BLaER1 treated with 17β-estradiol and CSF1 and Interleukin-3, amounts not matched to agents 10 nM and 100 nM (cell line): ENCODE results near the gene TCF20.

Source experiments
- H3K27ac ChIP-seq, 11 experiments: shearing (Covaris generic); formaldehyde crosslinking; 2 replicates each; pipeline ENCODE4 v1.8.1; 2022
- H3K27me3 ChIP-seq, 11 experiments: shearing (Covaris generic); formaldehyde crosslinking; 2 replicates each; pipeline ENCODE4 v1.8.1; 2022
- H3K36me3 ChIP-seq, 11 experiments: shearing (Covaris generic); formaldehyde crosslinking; 2 replicates each; pipeline ENCODE4 v1.8.1; 2022
- H3K4me1 ChIP-seq, 10 experiments: shearing (Covaris generic); formaldehyde crosslinking; 2 replicates each; pipeline ENCODE4 v1.8.1; 2022
- H3K4me2 ChIP-seq, 11 experiments: shearing (Covaris generic); formaldehyde crosslinking; 2 replicates each; pipeline ENCODE4 v1.8.1; 2022
- H3K4me3 ChIP-seq, 10 experiments: shearing (Covaris generic); formaldehyde crosslinking; 2 replicates each; pipeline ENCODE4 v1.8.1; 2022
- H3K9ac ChIP-seq, 11 experiments: shearing (Covaris generic); formaldehyde crosslinking; 2 replicates each; pipeline ENCODE4 v1.8.1; 2022
- H3K9me3 ChIP-seq, 11 experiments: shearing (Covaris generic); formaldehyde crosslinking; replicated peaks in 1 of 11; 2 replicates each; pipeline ENCODE4 v1.8.1; 2022
- H4K20me1 ChIP-seq, 11 experiments: shearing (Covaris generic); formaldehyde crosslinking; 2 replicates each; pipeline ENCODE4 v1.8.1; 2022
- Cebpa-rat ChIP-seq, 11 experiments: shearing (Covaris generic); IDR thresholded peaks; 2 replicates each; pipeline ENCODE4 v1.8.1; 2022

The TCF20 gene

DNA sequence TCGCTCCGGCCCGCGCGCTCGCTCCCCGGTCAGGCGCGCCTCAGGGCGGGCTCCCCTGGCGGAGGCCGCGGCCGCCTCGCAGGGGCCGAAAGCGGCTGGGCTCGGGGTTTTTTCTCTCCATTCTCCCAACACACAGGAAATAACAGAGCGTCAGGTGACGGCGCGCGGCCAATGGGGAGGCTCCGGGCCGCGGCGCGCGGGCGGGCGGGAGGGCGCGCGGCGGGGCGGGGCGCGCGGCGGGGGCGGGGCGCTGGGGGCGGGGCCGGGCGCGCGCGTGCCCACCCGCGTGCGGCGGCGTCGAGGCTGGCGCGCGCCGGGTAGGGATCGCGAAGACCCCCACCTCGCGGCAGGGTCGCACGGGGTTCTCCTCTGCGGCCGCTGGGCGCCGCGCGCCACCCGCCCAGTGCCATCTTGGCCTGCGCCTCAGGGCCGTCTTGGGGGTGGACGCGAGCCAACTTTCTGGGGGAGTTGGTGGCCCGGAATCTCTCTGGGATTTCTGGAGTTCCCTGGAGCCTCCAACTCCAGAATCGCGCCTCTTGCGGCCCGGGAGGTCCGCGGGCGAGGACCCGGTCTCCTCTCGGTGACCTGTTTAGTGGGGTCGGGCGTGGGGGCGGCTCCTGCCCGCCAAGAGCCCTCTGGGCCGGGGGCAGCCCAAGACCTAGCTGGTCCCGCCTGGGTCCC is at the start of gene TCF20:
TCF20 (minus strand) TSS at position 144 of the 681 bp plus-strand sequence. CDS start 55,348 bp downstream, outside the sequence.
- peaks cover 25 to 44% (median 38%) of the 10 kb centered on the region in 10 experiments for H3K4me1 ChIP-seq
- no peak for TF ChIP-seq Cebpa-rat (IDR thresholded peaks at IDR 0.05)

DNA sequence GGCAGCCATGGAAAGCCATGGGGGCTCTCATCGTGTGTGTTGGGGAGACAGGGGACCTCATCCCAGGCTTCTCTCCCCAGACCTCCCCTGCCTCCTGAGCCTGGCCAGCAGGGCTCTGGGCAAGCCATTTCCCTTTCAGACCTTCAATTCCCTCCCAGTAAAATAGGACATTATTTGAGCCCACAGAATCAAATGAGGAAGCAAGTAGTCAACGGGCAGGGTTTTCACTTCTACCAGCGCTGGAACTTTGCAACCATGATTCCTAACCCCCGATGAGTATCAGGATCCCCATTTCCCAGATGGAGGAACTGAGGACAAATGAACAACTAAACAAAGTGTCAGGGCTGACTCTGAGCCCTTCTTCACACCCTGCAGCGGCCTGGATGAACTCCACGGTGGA is 48.9 kb upstream of the TCF20 start:
- H4K20me1 ChIP-seq, result peaks cover 0 to 30% (median 3%) of the 10 kb centered on the region in 11 experiments; a peak in 11 of 22 replicates
- peak overlapping the region in 2 of 11 experiments; percentile 8 to 11; a peak in 1 of 22 replicates for H3K27ac ChIP-seq
- H3K4me3 ChIP-seq, result no peak overlapping the region
- H3K27me3 ChIP-seq, result peaks cover 0 to 3% (median 0%) of the 10 kb centered on the region in 11 experiments; a peak in 3 of 22 replicates
- no peaks in the 10 kb centered on the region for H3K36me3 ChIP-seq
- peak overlapping the region; percentile 53 to 82 (median 67); a peak in 20 of 22 replicates for H3K4me2 ChIP-seq
- no peaks in the 10 kb centered on the region for H3K9me3 ChIP-seq
- TF ChIP-seq Cebpa-rat (IDR thresholded peaks at IDR 0.05), result no peak
- H3K4me1 ChIP-seq, result peaks cover 51 to 92% (median 77%) of the 10 kb centered on the region in 10 experiments
- 0 out of 22 replicates have a peak overlapping the region, but pooled peaks of 1 of the 11 experiments have one; percentile 2 for H3K9ac ChIP-seq

More for the DNA sequence above, at the start of gene TCF20:
- peak within 1 kb of the TSS; percentile 87 to 100 (median 99) for H3K4me3 ChIP-seq
- peak within 1 kb of the TSS; percentile 88 to 97 (median 91) for H3K4me2 ChIP-seq
- peak within 1 kb of the TSS; percentile 88 to 96 (median 93) for H3K9ac ChIP-seq
- H3K36me3 ChIP-seq, result peaks cover 0 to 13% (median 6%) of the 10 kb centered on the region in 11 experiments; a peak in 5 of 22 replicates
- H3K27ac ChIP-seq, result peak within 1 kb of the TSS; percentile 76 to 92 (median 86)
- no peaks in the 10 kb centered on the region; a peak in 1 of 22 replicates for H3K9me3 ChIP-seq
- H3K27me3 ChIP-seq, result no peaks in the 10 kb centered on the region
- peaks cover 39 to 45% (median 44%) of the 10 kb centered on the region in 11 experiments for H4K20me1 ChIP-seq

DNA sequence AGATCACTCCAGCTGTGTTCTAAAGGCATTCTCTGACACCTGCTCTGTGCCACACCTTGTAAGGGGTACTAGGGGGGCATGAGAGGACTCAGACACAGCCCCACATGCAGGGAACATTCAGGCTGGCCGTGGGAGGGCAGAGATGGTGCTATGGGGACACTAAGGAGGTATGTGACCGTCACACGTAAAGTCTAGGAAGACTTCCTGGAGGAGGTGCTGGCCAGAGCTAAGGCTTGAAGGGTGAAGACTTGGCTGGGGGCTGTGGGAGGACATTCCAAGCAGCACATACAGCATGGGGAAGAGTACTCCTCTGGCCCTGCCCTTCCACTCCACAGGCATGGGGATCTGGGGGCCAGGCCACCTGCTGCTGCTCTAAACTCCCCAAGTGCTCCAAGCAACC is 48.5 kb upstream of the TCF20 start:
- Histone ChIP-seq H3K4me2 (peak overlapping the region; percentile 53 to 82 (median 67)), H3K9ac (0 out of 22 replicates have a peak overlapping the region, but pooled peaks of 1 of the 11 experiments have one; percentile 2), H3K36me3 (no peaks in the 10 kb centered on the region), H4K20me1 (peaks cover 0 to 34% (median 6%) of the 10 kb centered on the region in 11 experiments; a peak in 11 of 22 replicates), H3K4me3 (no peak overlapping the region), H3K4me1 (peaks cover 55 to 93% (median 81%) of the 10 kb centered on the region in 10 experiments), H3K9me3 (no peaks in the 10 kb centered on the region), H3K27ac (peak overlapping the region in 2 of 11 experiments; percentile 8 to 11; a peak in 2 of 22 replicates), H3K27me3 (peaks cover 0 to 7% (median 0%) of the 10 kb centered on the region in 11 experiments; a peak in 3 of 22 replicates)
- no peak for TF ChIP-seq Cebpa-rat (IDR thresholded peaks at IDR 0.05)

DNA sequence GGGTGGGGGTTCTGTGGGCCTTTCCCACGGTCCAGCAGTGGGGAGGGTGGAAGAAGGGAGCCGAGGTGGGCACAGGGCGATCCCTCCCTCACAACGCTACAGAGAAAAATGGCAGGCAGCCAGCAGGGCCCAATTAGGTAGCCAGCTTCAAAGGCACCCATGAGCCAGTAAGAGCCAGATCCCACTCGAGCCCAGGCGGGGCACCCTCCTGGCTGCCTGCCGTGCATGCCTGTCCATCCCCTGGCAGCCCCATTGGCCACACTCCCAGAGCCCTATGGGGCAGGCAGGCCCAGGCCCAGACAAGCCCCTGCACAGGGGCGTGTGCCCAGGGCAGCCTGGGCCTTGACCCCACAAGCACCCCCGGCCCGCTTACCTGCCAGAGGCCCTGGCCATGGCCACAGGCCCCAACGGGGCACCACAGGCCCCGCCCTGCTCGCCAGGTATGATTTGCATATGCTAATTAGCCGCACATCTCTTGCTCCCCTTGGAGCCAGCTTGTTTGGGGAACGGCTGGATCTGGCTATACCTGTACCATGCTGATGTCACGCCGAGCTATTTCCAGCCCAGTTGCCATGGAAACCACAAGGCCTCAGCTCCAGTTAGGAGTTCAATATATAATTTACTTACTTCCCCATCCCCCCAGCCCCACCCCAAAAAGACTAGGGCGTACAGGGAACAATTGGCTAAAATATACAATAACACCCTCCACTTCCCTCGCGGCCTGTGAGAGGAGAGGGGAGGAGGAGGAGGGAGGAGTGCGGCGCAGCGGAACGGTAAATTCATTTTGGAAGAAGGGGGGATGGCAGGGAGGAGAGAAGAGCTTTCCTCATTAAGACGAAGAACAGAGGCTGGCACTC is 47.5 kb upstream of the TCF20 start:
- peak overlapping the region; percentile 39 to 82 (median 66); a peak in 20 of 22 replicates for H3K4me2 ChIP-seq

DNA sequence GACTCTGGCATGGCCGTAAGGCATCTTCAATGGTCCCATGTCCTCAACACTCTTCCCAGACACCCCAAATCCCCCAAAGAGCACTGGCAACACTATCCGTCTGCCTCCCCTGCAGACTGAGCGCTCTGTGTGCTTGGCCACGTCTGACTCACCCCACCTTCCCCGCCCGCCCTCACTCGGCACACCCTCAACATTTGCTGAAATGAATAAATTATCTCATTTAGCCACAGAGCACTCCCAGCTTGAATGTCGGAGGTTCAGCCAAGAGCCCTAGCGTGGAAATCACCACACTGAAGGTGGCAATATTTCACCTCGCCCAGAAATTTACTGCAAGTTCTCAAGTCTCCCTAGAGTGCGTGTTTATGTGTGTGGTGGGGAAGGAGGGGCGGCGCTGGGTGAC is 46.6 kb upstream of the TCF20 start:
- Histone ChIP-seq H3K4me2 (peak overlapping the region; percentile 20 to 82 (median 68); a peak in 21 of 22 replicates), H3K27ac (no peak overlapping the region), H3K4me3 (no peak overlapping the region), H3K4me1 (peaks cover 57 to 97% (median 85%) of the 10 kb centered on the region in 10 experiments), H3K9me3 (no peaks in the 10 kb centered on the region), H3K27me3 (peaks cover 0 to 12% (median 0%) of the 10 kb centered on the region in 11 experiments; a peak in 3 of 22 replicates), H3K9ac (no peak overlapping the region; a peak in 1 of 22 replicates), H4K20me1 (peaks cover 0 to 52% (median 19%) of the 10 kb centered on the region in 11 experiments; a peak in 11 of 22 replicates), H3K36me3 (no peaks in the 10 kb centered on the region)
- no peak for TF ChIP-seq Cebpa-rat (IDR thresholded peaks at IDR 0.05)

More for the DNA sequence above, 47.5 kb upstream of the TCF20 start:
- Histone ChIP-seq H3K4me3 (no peak overlapping the region), H3K9ac (peak overlapping the region in 1 of 11 experiments; percentile 44; a peak in 2 of 22 replicates), H3K27me3 (peaks cover 0 to 12% (median 0%) of the 10 kb centered on the region in 11 experiments; a peak in 3 of 22 replicates), H3K4me1 (peaks cover 65 to 97% (median 85%) of the 10 kb centered on the region in 10 experiments), H3K36me3 (no peaks in the 10 kb centered on the region), H3K9me3 (no peaks in the 10 kb centered on the region), H4K20me1 (peaks cover 0 to 45% (median 9%) of the 10 kb centered on the region in 11 experiments; a peak in 11 of 22 replicates), H3K27ac (peak overlapping the region in 4 of 11 experiments; percentile 8 to 31 (median 13); a peak in 4 of 22 replicates)
- TF ChIP-seq Cebpa-rat (IDR thresholded peaks at IDR 0.05), result no peak

DNA sequence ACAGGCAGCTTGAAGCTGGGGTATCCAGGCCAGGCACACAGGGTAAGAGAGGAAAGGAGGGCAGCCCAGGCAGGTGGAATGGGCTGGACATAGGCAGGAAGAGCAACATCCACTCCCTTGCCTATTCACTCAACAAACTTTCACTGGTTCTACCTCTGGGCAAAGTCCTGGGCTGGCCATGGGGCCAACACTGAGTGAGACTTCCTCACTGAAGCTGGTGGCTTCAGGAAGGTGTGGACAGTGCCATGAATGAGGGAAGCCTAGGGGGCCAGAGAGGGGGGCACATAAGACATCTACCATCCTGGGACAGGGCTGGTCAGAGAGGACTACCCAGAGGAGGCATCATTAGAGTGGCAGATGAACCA is 44.9 kb upstream of the TCF20 start:
- peak overlapping the region in 9 of 11 experiments; percentile 59 to 90 (median 76); a peak in 17 of 22 replicates for H3K4me2 ChIP-seq
- no peak overlapping the region for H3K27ac ChIP-seq

DNA sequence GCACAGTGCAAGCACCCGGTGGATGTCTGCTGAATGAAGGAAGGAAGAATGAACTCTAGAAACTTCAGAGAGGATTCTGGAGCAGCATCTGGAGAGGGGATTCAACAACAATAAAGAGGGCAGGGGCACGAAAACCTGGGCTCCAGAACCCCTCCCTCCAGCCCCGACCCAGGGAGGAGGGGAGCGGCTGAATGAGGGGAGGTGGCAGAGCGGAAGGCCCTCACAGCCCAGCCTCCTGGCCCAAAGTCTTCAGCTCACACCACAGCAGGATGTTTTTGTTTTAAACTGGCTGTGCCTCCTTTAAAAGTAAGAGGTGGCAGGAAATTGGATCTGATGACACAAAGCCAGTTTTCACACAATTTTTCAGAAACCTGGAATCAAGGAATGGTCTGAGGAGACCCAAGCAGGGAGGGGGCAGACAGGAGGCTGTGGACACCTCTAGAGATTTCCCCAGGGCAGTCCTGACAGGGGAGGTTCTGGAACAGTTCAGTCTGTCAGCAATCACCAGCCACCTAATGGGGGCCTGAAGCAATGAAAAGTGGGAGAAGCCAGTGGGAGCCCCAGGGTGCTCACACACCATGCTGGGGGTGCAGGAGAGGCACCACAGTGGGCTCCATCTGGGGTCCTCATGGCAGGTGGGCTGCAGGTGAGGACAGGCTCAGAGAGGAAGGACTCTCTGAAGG is 44.4 kb upstream of the TCF20 start:
- Histone ChIP-seq H3K9me3 (no peaks in the 10 kb centered on the region), H3K27me3 (peaks cover 0 to 16% (median 0%) of the 10 kb centered on the region in 11 experiments; a peak in 4 of 22 replicates), H3K4me3 (no peak overlapping the region), H3K4me1 (peaks cover 53 to 100% (median 97%) of the 10 kb centered on the region in 10 experiments), H3K9ac (peak overlapping the region in 5 of 11 experiments; percentile 3 to 52 (median 26); a peak in 8 of 22 replicates), H3K36me3 (no peaks in the 10 kb centered on the region), H3K27ac (peak overlapping the region in 2 of 11 experiments; percentile 23 to 24; a peak in 3 of 22 replicates), H4K20me1 (peaks cover 0 to 63% (median 22%) of the 10 kb centered on the region in 11 experiments; a peak in 11 of 22 replicates), H3K4me2 (peak overlapping the region in 10 of 11 experiments; percentile 59 to 90 (median 76); a peak in 20 of 22 replicates)
- TF ChIP-seq Cebpa-rat (IDR thresholded peaks at IDR 0.05), result no peak

More for the DNA sequence above, 44.9 kb upstream of the TCF20 start:
- Histone ChIP-seq H3K9me3 (no peaks in the 10 kb centered on the region), H3K36me3 (no peaks in the 10 kb centered on the region), H3K9ac (peak overlapping the region in 3 of 11 experiments; percentile 26 to 52 (median 32); a peak in 2 of 22 replicates), H3K27me3 (peaks cover 0 to 12% (median 0%) of the 10 kb centered on the region in 11 experiments; a peak in 3 of 22 replicates), H3K4me1 (peaks cover 57 to 100% (median 97%) of the 10 kb centered on the region in 10 experiments), H4K20me1 (peaks cover 0 to 61% (median 22%) of the 10 kb centered on the region in 11 experiments; a peak in 12 of 22 replicates), H3K4me3 (no peak overlapping the region)
- TF ChIP-seq Cebpa-rat (IDR thresholded peaks at IDR 0.05), result no peak
